ENCODE data around the gene CDAN1. TPM values are rescaled to one million over a fixed set of nuclear protein-coding genes. Genes with fewer than 3 reads are reported as not detected.

CDAN1 gene
- total RNA-seq, 1 donor from 2014 or later = 36.4 TPM

GRCh38 chr15:42675021-42675420, 61.9 kb downstream of the CDAN1 start:
- H3K36me3 Mint-ChIP-seq (ENCODE audit: insufficient read depth) = no peaks in the 10 kb centered on the region
- DNase-seq (ENCODE audit: low spot score, unreplicated experiment) = no peak
- H3K9me3 Mint-ChIP-seq (ENCODE audit: low read depth) = no peaks in the 10 kb centered on the region
- peaks cover 9% of the 10 kb centered on the region for H3K4me1 Mint-ChIP-seq (ENCODE audit: low read depth)
- no peak overlapping the region for H3K4me3 Mint-ChIP-seq (ENCODE audit: low read depth)
- TF ChIP-seq CTCF (IDR thresholded peaks at IDR 0.05; ENCODE audit: unreplicated experiment) = no peak
- H3K27me3 Mint-ChIP-seq = no peaks in the 10 kb centered on the region
- no peak overlapping the region for H3K27ac Mint-ChIP-seq

GRCh38 chr15:42674472-42674871, 62.5 kb downstream of the CDAN1 start:
- no peak overlapping the region for H3K27ac Mint-ChIP-seq
- H3K36me3 Mint-ChIP-seq (ENCODE audit: insufficient read depth) = no peaks in the 10 kb centered on the region
- no peak for TF ChIP-seq CTCF (IDR thresholded peaks at IDR 0.05; ENCODE audit: unreplicated experiment)
- H3K27me3 Mint-ChIP-seq = no peaks in the 10 kb centered on the region
- no peak overlapping the region for H3K4me3 Mint-ChIP-seq (ENCODE audit: low read depth)
- H3K9me3 Mint-ChIP-seq (ENCODE audit: low read depth) = no peaks in the 10 kb centered on the region
- H3K4me1 Mint-ChIP-seq (ENCODE audit: low read depth) = peaks cover 9% of the 10 kb centered on the region
- no peak for DNase-seq (ENCODE audit: low spot score, unreplicated experiment)

Other genes starting within 250 kb of the CDAN1 start
- 47.5 and 52.4 TPM in 2 replicates for gene ZNF106, start 246.0 kb downstream of the CDAN1 start, total RNA-seq
- gene SNAP23, start 241.5 kb downstream of the CDAN1 start, total RNA-seq = 57.4 and 67.4 TPM in 2 replicates
- 27.0 and 27.6 TPM in 2 replicates for gene LRRC57, start 188.3 kb downstream of the CDAN1 start, total RNA-seq
- gene HAUS2, start 188.3 kb downstream of the CDAN1 start, total RNA-seq = 22.0 and 24.2 TPM in 2 replicates
- 1.8 and 2.5 TPM in 2 replicates for gene STARD9, start 161.5 kb downstream of the CDAN1 start, total RNA-seq
- gene TTBK2, start 183.7 kb upstream of the CDAN1 start, total RNA-seq = 18.6 and 19.5 TPM in 2 replicates

All from progenitor cell of endocrine pancreas (in vitro differentiated cells).